IMR-90 (cell line): ENCODE results near the gene GNA14. TPM values are rescaled to one million over a fixed set of nuclear protein-coding genes. Genes with fewer than 3 reads are reported as not detected.

Source experiments
- ATAC-seq: fragments of 200-7000 bp; cut with Tn5 transposase; 2 replicates; pipeline ENCODE4 v1.9.1; 2020; ENCODE audit warnings: low read depth, mild to moderate bottlenecking, moderate library complexity
- BruUV-seq: library from RNA; stranded (reverse); fragments of 400-500 nt; replicated peaks from 2 replicates; lab custom pipeline; 2021; lab: Mats Ljungman, UMichigan
- CTCF ChIA-PET: fragments of 300-600 bp; formaldehyde crosslinking; extraction: SDS; loops from one replicate; lab custom pipeline; 2021; ENCODE audit warnings: antibody characterized with exemption; lab: Yijun Ruan, JAX
- POLR2A ChIA-PET: fragments of 300-600 bp; sonication (Branson Sonifier 250); formaldehyde crosslinking; loops from one replicate; lab custom pipeline; 2022; ENCODE audit warnings: antibody characterized with exemption; ENCODE audit not compliant: unreplicated experiment; lab: Charles Lee
- DNase-seq: peaks from one replicate; pipeline ENCODE4 v3.0.0; 2013
- H2AFZ ChIP-seq: replicated peaks from 2 replicates; pipeline ENCODE3; 2013; ENCODE audit warnings: low read length, mild to moderate bottlenecking; ENCODE audit not compliant: poor library complexity
- H2AK5ac ChIP-seq: 2 replicates; pipeline ENCODE4 v1.6.1; 2013; ENCODE audit warnings: low read depth, low read length, inconsistent platforms
- H2AK9ac ChIP-seq: replicated peaks from 2 replicates; pipeline ENCODE3; 2013; ENCODE audit warnings: mild to moderate bottlenecking, low read depth, low read length, moderate library complexity; ENCODE audit not compliant: poor library complexity
- H2BK120ac ChIP-seq: 2 replicates; pipeline ENCODE4 v1.6.1; 2013; ENCODE audit warnings: low read depth, low read length, inconsistent platforms
- H2BK15ac ChIP-seq: 3 replicates; pipeline ENCODE4 v1.6.1; 2013; ENCODE audit warnings: low read depth, low read length, inconsistent platforms
- H2BK20ac ChIP-seq: 2 replicates; pipeline ENCODE4 v1.6.1; 2013; ENCODE audit warnings: low read depth, mild to moderate bottlenecking, inconsistent platforms, low read length, moderate library complexity
- H2BK5ac ChIP-seq: 2 replicates; pipeline ENCODE4 v1.6.1; 2013; ENCODE audit warnings: mild to moderate bottlenecking, low read depth, low read length, inconsistent platforms; ENCODE audit not compliant: poor library complexity, severe bottlenecking
- H3K14ac ChIP-seq: replicated peaks from 2 replicates; pipeline ENCODE4 v1.6.1; 2013; ENCODE audit warnings: low read depth, low read length, inconsistent platforms
- H3K18ac ChIP-seq: 2 replicates; pipeline ENCODE4 v1.6.1; 2013; ENCODE audit warnings: low read depth, low read length, control low read depth
- H3K23ac ChIP-seq: 2 replicates; pipeline ENCODE4 v1.6.1; 2013; ENCODE audit warnings: low read depth, low read length, inconsistent platforms
- H3K27ac ChIP-seq: 2 replicates; pipeline ENCODE4 v1.5.1; 2013; ENCODE audit warnings: mild to moderate bottlenecking, control low read depth, low read length; ENCODE audit not compliant: insufficient read depth
- H3K27me3 ChIP-seq: 2 replicates; pipeline ENCODE4 v1.6.1; 2013; ENCODE audit warnings: low read length; ENCODE audit not compliant: control insufficient read depth, insufficient read depth
- H3K36me3 ChIP-seq: 2 replicates; pipeline ENCODE4 v1.6.1; 2013; ENCODE audit warnings: low read length, mixed read lengths; ENCODE audit not compliant: control insufficient read depth, insufficient read depth
- H3K4ac ChIP-seq: 2 replicates; pipeline ENCODE4 v1.6.1; 2013; ENCODE audit warnings: low read depth, low read length, inconsistent platforms
- H3K4me1 ChIP-seq: 2 replicates; pipeline ENCODE4 v1.6.1; 2013; ENCODE audit warnings: low read length, mixed read lengths; ENCODE audit not compliant: control insufficient read depth, insufficient read depth
- H3K4me2 ChIP-seq: 2 replicates; pipeline ENCODE4 v1.6.1; 2013; ENCODE audit warnings: low read depth, mild to moderate bottlenecking, control low read depth, low read length, moderate library complexity
- H3K4me3 ChIP-seq: 2 replicates; pipeline ENCODE4 v1.5.1; 2013; ENCODE audit warnings: low read depth, mild to moderate bottlenecking, control low read depth, low read length, moderate library complexity; ENCODE audit not compliant: insufficient read depth
- H3K56ac ChIP-seq: 2 replicates; pipeline ENCODE4 v1.6.1; 2013; ENCODE audit warnings: low read length, inconsistent platforms; ENCODE audit not compliant: insufficient read depth; ENCODE audit errors: extremely low read depth
- H3K79me1 ChIP-seq, 2 experiments: 2 replicates each; pipeline ENCODE4 v1.6.1; 2013; ENCODE audit warnings: low read length in 2 of 2, inconsistent platforms in 1 of 2, low read depth in 1 of 2
- H3K9ac ChIP-seq: 2 replicates; pipeline ENCODE4 v1.6.1; 2013; ENCODE audit warnings: low read depth, low read length, control low read depth
- H3K9me1 ChIP-seq: 2 replicates; pipeline ENCODE4 v1.6.1; 2013; ENCODE audit warnings: low read length, inconsistent platforms; ENCODE audit not compliant: insufficient read depth
- H3K9me3 ChIP-seq: 2 replicates; pipeline ENCODE4 v1.6.1; 2013; ENCODE audit warnings: low read length; ENCODE audit not compliant: control insufficient read depth, insufficient read depth
- H4K20me1 ChIP-seq: 2 replicates; pipeline ENCODE4 v1.6.1; 2013; ENCODE audit warnings: low read length, inconsistent platforms; ENCODE audit not compliant: insufficient read depth
- H4K5ac ChIP-seq: 2 replicates; pipeline ENCODE4 v1.6.1; 2013; ENCODE audit warnings: mild to moderate bottlenecking, low read depth, low read length, control low read depth
- H4K8ac ChIP-seq, 2 experiments: 2 replicates each; pipeline ENCODE4 v1.6.1; 2013; ENCODE audit warnings: low read depth in 2 of 2, low read length in 2 of 2, control low read depth in 1 of 2, inconsistent platforms in 1 of 2
- H4K91ac ChIP-seq: 2 replicates; pipeline ENCODE4 v1.6.1; 2013; ENCODE audit warnings: low read depth, low read length, inconsistent platforms; ENCODE audit not compliant: insufficient read depth
- BHLHE40 ChIP-seq: fragments of 150-350 bp; IDR thresholded peaks from 2 replicates; pipeline ENCODE4 v1.6.1; 2016; ENCODE audit warnings: mild to moderate bottlenecking, low read depth, low read length
- FOS ChIP-seq: fragments of 150-350 bp; IDR thresholded peaks from 2 replicates; pipeline ENCODE4 v1.6.1; 2016; ENCODE audit warnings: low read depth, low read length
- MAFK ChIP-seq: IDR thresholded peaks from 2 replicates; pipeline ENCODE4 v1.6.1; 2012; ENCODE audit warnings: low read depth, low read length, improper control_type of control experiment
- MAZ ChIP-seq: IDR thresholded peaks from 2 replicates; pipeline ENCODE4 v1.6.1; 2012; ENCODE audit warnings: low read depth, mild to moderate bottlenecking, low read length, improper control_type of control experiment, moderate library complexity, borderline replicate concordance
- MXI1 ChIP-seq: IDR thresholded peaks from 2 replicates; pipeline ENCODE4 v1.6.1; 2012; ENCODE audit warnings: low read depth, mild to moderate bottlenecking, low read length, moderate library complexity, borderline replicate concordance
- NFE2L2 ChIP-seq: fragments of 150-350 bp; IDR thresholded peaks from 2 replicates; pipeline ENCODE4 v1.6.1; 2016; ENCODE audit warnings: low read depth, mild to moderate bottlenecking, low read length
- RCOR1 ChIP-seq: IDR thresholded peaks from 2 replicates; pipeline ENCODE4 v1.6.1; 2012; ENCODE audit warnings: mild to moderate bottlenecking, low read length, improper control_type of control experiment; ENCODE audit not compliant: insufficient replicate concordance
- WGBS, 2 experiments: methylation state at CpG; one replicate each; pipeline versions ENCODE4 v1.1.5 to v1.1.7; 2013; ENCODE audit warnings: missing lambda C conversion rate in 2 of 2; ENCODE audit not compliant: insufficient read length in 1 of 2; ENCODE audit errors: extremely low coverage in 2 of 2; 5-methylcytosine and 5-hydroxymethylcytosine counted together
- dilution Hi-C: fragments of 300-500 bp; cut with HindIII; formaldehyde crosslinking; loops from one replicate; pipeline ENCODE4 v1.14.3; 2018; ENCODE audit warnings: low sequenced_read_pairs; ENCODE audit not compliant: unreplicated experiment
- in situ Hi-C: fragments of 300-500 bp; cut with MboI; formaldehyde crosslinking; loops from 3 replicates; pipeline ENCODE4 v1.14.3; 2019; ENCODE audit warnings: low sequenced_read_pairs, inconsistent platforms, mixed read lengths
- intact Hi-C: fragments of 100-400 bp; cut with micrococcal nuclease; formaldehyde crosslinking; loops from 2 replicates; pipeline ENCODE4 v1.10.0; 2022
- polyA plus RNA-seq, 3 experiments: library from polyadenylated mRNA; depleted of rRNA; stranded (reverse); fragments of >200 nt; gene quantifications; 2 replicates each; pipeline ENCODE4 v1.2.3, GENCODE V29; 2012; ENCODE audit warnings: low replicate concordance in 1 of 3
- total RNA-seq: library from RNA; depleted of rRNA; stranded (reverse); fragments of >200 nt; gene quantifications from 2 replicates; pipeline ENCODE4 v1.2.3, GENCODE V29; 2012

The GNA14 gene
- total and polyA plus RNA-seq, 2 of the 4 experiments (the other 2 are of a cell fraction): under 0.01 to 0.03 TPM

GRCh38 chr9:77595426-77596095 is 52.6 kb downstream of the GNA14 start:
- CTCF ChIA-PET: no interaction called here

More at GRCh38 chr9:77595426-77596095, 52.6 kb downstream of the GNA14 start:
- BruUV-seq: no TSS peak
- Histone ChIP-seq H3K4me1 (no peaks in the 10 kb centered on the region), H3K9me3 (no peaks in the 10 kb centered on the region), H2AK9ac (no peak overlapping the region), H3K27me3 (peaks cover 2% of the 10 kb centered on the region; the same call in 1 of the 2 replicates), H3K56ac (no peak overlapping the region), H3K27ac (no peak overlapping the region), H3K23ac (no peak overlapping the region), H4K5ac (no peak overlapping the region), H3K4ac (no peak overlapping the region), H3K4me2 (no peak overlapping the region), H2AFZ (no peak overlapping the region), H3K36me3 (no peaks in the 10 kb centered on the region), H4K91ac (no peak overlapping the region), H3K4me3 (no peak overlapping the region), H4K20me1 (no peaks in the 10 kb centered on the region), H2BK20ac (no peak overlapping the region), H4K8ac (no peak overlapping the region), H3K9ac (no peak overlapping the region), H3K14ac (no peak overlapping the region), H2BK120ac (no peak overlapping the region), H3K18ac (no peak overlapping the region), H2AK5ac (no peak overlapping the region), H3K79me1 (no peaks in the 10 kb centered on the region), H2BK15ac (no peak overlapping the region), H3K9me1 (no peaks in the 10 kb centered on the region), H2BK5ac (no peak overlapping the region)
- ATAC-seq: no peak
- DNase-seq: no peak
- TF ChIP-seq MAZ (no peak), NFE2L2 (no peak), FOS (no peak), RCOR1 (no peak), MAFK (no peak), MXI1 (no peak), BHLHE40 (no peak)
- dilution Hi-C loops (no loop called here), in situ Hi-C loops (no loop called here), intact Hi-C loops (no loop called here)
- 20% methylated on average over 1 of the region's 8 CpGs; no CpG with 5 or more reads in 1 of the 2 experiments for WGBS, 2 experiments
- POLR2A ChIA-PET: no interaction called here
